Hepatocyte (in vitro differentiated cells): ENCODE data around the gene RFC5. TPM values are rescaled to one million over a fixed set of nuclear protein-coding genes. Genes with fewer than 3 reads are reported as not detected.
A peak's percentile ranks its signal among the peaks of the same experiment; 100 is the strongest.

Source experiments
- DNase-seq: peaks from one replicate; pipeline ENCODE4 v3.0.0-alpha.2; 2016; ENCODE audit warnings: low spot score
- H2AFZ ChIP-seq: fragments of 200-600 bp; sonication (generic); 2 replicates; pipeline ENCODE4 v1.6.0; 2016; ENCODE audit warnings: antibody characterized with exemption, mild to moderate bottlenecking
- H3K27ac ChIP-seq: fragments of 200-600 bp; sonication (generic); 2 replicates; pipeline ENCODE4 v1.5.1; 2016; ENCODE audit warnings: mild to moderate bottlenecking
- H3K27me3 ChIP-seq: fragments of 200-600 bp; sonication (generic); 2 replicates; pipeline ENCODE4 v1.6.1; 2016
- H3K36me3 ChIP-seq: fragments of 200-600 bp; sonication (generic); replicated peaks from 2 replicates; pipeline ENCODE4 v1.5.1; 2016; ENCODE audit warnings: low read depth; ENCODE audit not compliant: insufficient read depth
- H3K4me1 ChIP-seq: fragments of 200-600 bp; sonication (generic); 2 replicates; pipeline ENCODE4 v1.5.1; 2016; ENCODE audit warnings: mild to moderate bottlenecking, moderate library complexity; ENCODE audit not compliant: insufficient read depth
- H3K4me2 ChIP-seq: fragments of 200-600 bp; sonication (generic); 2 replicates; pipeline ENCODE4 v1.6.0; 2016
- H3K4me3 ChIP-seq: fragments of 200-600 bp; sonication (generic); 2 replicates; pipeline ENCODE4 v1.5.1; 2016; ENCODE audit warnings: mild to moderate bottlenecking
- H3K79me2 ChIP-seq: fragments of 200-600 bp; sonication (generic); 2 replicates; pipeline ENCODE4 v1.6.0; 2017; ENCODE audit warnings: mild to moderate bottlenecking
- H3K9me2 ChIP-seq: fragments of 200-600 bp; sonication (generic); replicated peaks from 2 replicates; pipeline ENCODE4 v1.6.0; 2017; ENCODE audit warnings: mild to moderate bottlenecking; ENCODE audit not compliant: insufficient read depth
- H3K9me3 ChIP-seq: fragments of 200-600 bp; sonication (generic); 2 replicates; pipeline ENCODE4 v1.5.1; 2016; ENCODE audit warnings: low read depth, mild to moderate bottlenecking
- H4K20me1 ChIP-seq: fragments of 200-600 bp; sonication (generic); 2 replicates; pipeline ENCODE4 v1.6.0; 2016; ENCODE audit warnings: mild to moderate bottlenecking; ENCODE audit not compliant: insufficient read depth, poor library complexity, severe bottlenecking
- CTCF ChIP-seq: fragments of 200-600 bp; sonication (generic); IDR thresholded peaks from 2 replicates; pipeline ENCODE4 v1.5.1; 2016; ENCODE audit warnings: antibody characterized with exemption, mild to moderate bottlenecking; ENCODE audit not compliant: poor library complexity
- EZH2 ChIP-seq: fragments of 200-600 bp; sonication (generic); IDR thresholded peaks from 2 replicates; pipeline ENCODE4 v1.6.1; 2016; ENCODE audit warnings: antibody characterized with exemption, mild to moderate bottlenecking, borderline replicate concordance
- EZH2phosphoT487 ChIP-seq: fragments of 200-600 bp; sonication (generic); IDR thresholded peaks from one replicate; pipeline ENCODE4 v1.6.1; 2018; ENCODE audit warnings: antibody characterized with exemption, mild to moderate bottlenecking, low read depth, moderate library complexity; ENCODE audit not compliant: unreplicated experiment, severe bottlenecking
- WGBS: methylation state at CpG from one replicate; pipeline ENCODE4 v1.1.6; 2016; ENCODE audit warnings: low lambda C conversion rate; ENCODE audit errors: missing lambda C conversion rate; 5-methylcytosine and 5-hydroxymethylcytosine counted together
- polyA plus RNA-seq: library from polyadenylated mRNA; unstranded; fragments of >200 nt; fragmentation: Nextera tagmentation; extraction: Ambion mirVana; gene quantifications from 2 replicates; pipeline ENCODE4 v1.2.1, GENCODE V29; 2016
- total RNA-seq: library from RNA; depleted of rRNA; stranded (reverse); fragments of >200 nt; gene quantifications from 2 replicates; pipeline ENCODE4 v1.2.3, GENCODE V29; 2014

RFC5 gene
- total and polyA plus RNA-seq, 2 experiments from 2014 or later = 12.6 to 18.6 TPM

GRCh38 chr12:118050972-118051910, 34.7 kb downstream of the RFC5 start:
- Histone ChIP-seq H3K9me2 (no peaks in the 10 kb centered on the region), H2AFZ (no peak overlapping the region), H3K9me3 (no peaks in the 10 kb centered on the region), H3K27me3 (no peaks in the 10 kb centered on the region), H3K27ac (peak overlapping the region; percentile 94), H3K36me3 (no peaks in the 10 kb centered on the region), H3K4me1 (peaks cover 28% of the 10 kb centered on the region), H3K79me2 (peaks cover 81% of the 10 kb centered on the region), H3K4me2 (peak overlapping the region; percentile 30), H3K4me3 (no peak overlapping the region), H4K20me1 (no peaks in the 10 kb centered on the region)
- no peak for TF ChIP-seq EZH2phosphoT487
- no peak for TF ChIP-seq EZH2
- TF ChIP-seq CTCF = no peak
- no peak for DNase-seq
- WGBS = 91% methylated on average over 12 of the region's 12 CpGs

- Histone ChIP-seq H3K9me3 (no peaks in the 10 kb centered on the region), H2AFZ (no peak overlapping the region), H3K36me3 (no peaks in the 10 kb centered on the region), H3K27ac (peak overlapping the region; percentile 94), H3K79me2 (peaks cover 81% of the 10 kb centered on the region), H3K4me3 (no peak overlapping the region), H4K20me1 (no peaks in the 10 kb centered on the region), H3K27me3 (no peaks in the 10 kb centered on the region), H3K4me2 (peak overlapping the region; percentile 50), H3K4me1 (peaks cover 29% of the 10 kb centered on the region), H3K9me2 (no peaks in the 10 kb centered on the region)
- no peak for TF ChIP-seq CTCF
- 74% methylated on average over 14 of the region's 14 CpGs for WGBS
- peak; percentile 89 for DNase-seq
Observed at GRCh38 chr12:118052324-118053070, 36.0 kb downstream of the RFC5 start.

GRCh38 chr12:118053071-118053985, 36.8 kb downstream of the RFC5 start:
- Histone ChIP-seq H3K9me3 (no peaks in the 10 kb centered on the region), H4K20me1 (no peaks in the 10 kb centered on the region), H3K79me2 (peaks cover 81% of the 10 kb centered on the region), H3K9me2 (no peaks in the 10 kb centered on the region), H2AFZ (no peak overlapping the region), H3K4me3 (no peak overlapping the region), H3K4me1 (peaks cover 29% of the 10 kb centered on the region), H3K27ac (peak overlapping the region; percentile 94), H3K4me2 (peak overlapping the region; percentile 50), H3K36me3 (no peaks in the 10 kb centered on the region), H3K27me3 (no peaks in the 10 kb centered on the region)
- TF ChIP-seq CTCF (no peak), EZH2 (no peak), EZH2phosphoT487 (no peak)
- 94% methylated on average over 10 of the region's 10 CpGs for WGBS
- DNase-seq = no peak
